Kidney epithelial cell (primary cell): ENCODE data around the gene CCDC187. TPM values are rescaled to one million over a fixed set of nuclear protein-coding genes. Genes with fewer than 3 reads are reported as not detected.

Experiments used
- DNase-seq: peaks from one replicate; pipeline ENCODE4 v3.0.0-alpha.2; 2010; ENCODE audit warnings: low read depth
- H3K27me3 ChIP-seq: 2 replicates; pipeline ENCODE4 v1.6.0; 2011; ENCODE audit warnings: low read length; ENCODE audit not compliant: control insufficient read depth, insufficient read depth
- H3K36me3 ChIP-seq: 2 replicates; pipeline ENCODE4 v1.5.1; 2011; ENCODE audit warnings: low read length; ENCODE audit not compliant: control insufficient read depth, insufficient read depth
- H3K4me3 ChIP-seq: 2 replicates; pipeline ENCODE4 v1.5.1; 2011; ENCODE audit warnings: low read depth, mild to moderate bottlenecking, control low read depth, low read length
- CTCF ChIP-seq: IDR thresholded peaks from 2 replicates; pipeline ENCODE4 v1.5.1; 2011; ENCODE audit warnings: mild to moderate bottlenecking, moderate library complexity, low read length, control low read depth, inconsistent platforms; ENCODE audit not compliant: insufficient read depth, poor library complexity, severe bottlenecking
- total RNA-seq: library from RNA; depleted of rRNA; stranded (reverse); fragments of >200 nt; gene quantifications from 2 replicates; pipeline ENCODE4 v1.2.3, GENCODE V29; 2015

CCDC187 gene
- total RNA-seq, 1 donor from 2014 or later: 0.04 TPM

GRCh38 chr9:136200424-136200823 lies 103.5 kb downstream of the CCDC187 start:
- H3K27me3 ChIP-seq: peaks cover 95% of the 10 kb centered on the region
- no peak overlapping the region for H3K4me3 ChIP-seq
- TF ChIP-seq CTCF: no peak
- no peaks in the 10 kb centered on the region for H3K36me3 ChIP-seq
- DNase-seq: no peak

Other genes starting within 250 kb of the CCDC187 start
- 26.0 and 26.6 TPM in 2 replicates for gene NACC2, start 208.8 kb downstream of the CCDC187 start, total RNA-seq
- gene TMEM250, start 185.2 kb downstream of the CCDC187 start, total RNA-seq: 60.3 and 64.8 TPM in 2 replicates
- gene LHX3, start 99.0 kb downstream of the CCDC187 start, total RNA-seq: not detected in 2 replicates
- 17.3 and 19.2 TPM in 2 replicates for gene QSOX2, start 58.3 kb downstream of the CCDC187 start, total RNA-seq
- 31.8 and 41.3 TPM in 2 replicates for gene GPSM1, start 23.4 kb upstream of the CCDC187 start, total RNA-seq
- 24.3 and 27.5 TPM in 2 replicates for gene DNLZ, start 59.6 kb upstream of the CCDC187 start, total RNA-seq
- 1.9 and 2.0 TPM in 2 replicates for gene CARD9, start 69.6 kb upstream of the CCDC187 start, total RNA-seq
- 14.9 and 21.0 TPM in 2 replicates for gene SNAPC4, start 96.1 kb upstream of the CCDC187 start, total RNA-seq
- 65.7 and 71.4 TPM in 2 replicates for gene ENTR1, start 106.5 kb upstream of the CCDC187 start, total RNA-seq
- 49.9 and 50.5 TPM in 2 replicates for gene PMPCA, start 106.6 kb upstream of the CCDC187 start, total RNA-seq
- 14.5 and 20.6 TPM in 2 replicates for gene INPP5E, start 135.8 kb upstream of the CCDC187 start, total RNA-seq
- 64.5 and 74.9 TPM in 2 replicates for gene SEC16A, start 178.9 kb upstream of the CCDC187 start, total RNA-seq
- gene NOTCH1, start 242.0 kb upstream of the CCDC187 start, total RNA-seq: 40.9 and 52.4 TPM in 2 replicates